Keratinocyte (primary cell): ENCODE results near the gene PPM1A. TPM values are rescaled to one million over a fixed set of nuclear protein-coding genes. Genes with fewer than 3 reads are reported as not detected.

Experiments used
- DNase-seq: peaks from one replicate; pipeline ENCODE4 v3.0.0-alpha.2; 2011; ENCODE audit warnings: low read depth, missing footprints, low spot score
- FAIRE-seq: peaks from 2 replicates; lab custom pipeline; 2011; peaks lifted over from hg19 to GRCh38; lab: Jason Lieb, UNC
- H2AFZ ChIP-seq: 2 replicates; pipeline ENCODE4 v1.6.0; 2012; ENCODE audit warnings: low read length, control low read depth, inconsistent platforms; ENCODE audit not compliant: control insufficient read depth
- H3K27ac ChIP-seq: 2 replicates; pipeline ENCODE4 v1.5.1; 2011; ENCODE audit warnings: low read length; ENCODE audit not compliant: control insufficient read depth, insufficient read depth
- H3K27me3 ChIP-seq: 3 replicates; pipeline ENCODE4 v1.6.0; 2011; ENCODE audit warnings: low read length; ENCODE audit not compliant: control insufficient read depth, insufficient read depth; ENCODE audit errors: extremely low read depth
- H3K36me3 ChIP-seq, 2 experiments: 2 replicates in 1 of 2; 3 replicates in 1 of 2; pipeline ENCODE4 v1.5.1; 2011; ENCODE audit warnings: low read length in 2 of 2, mild to moderate bottlenecking in 1 of 2; ENCODE audit not compliant: control insufficient read depth in 2 of 2, insufficient read depth in 2 of 2; ENCODE audit errors: extremely low read depth in 1 of 2
- H3K4me1 ChIP-seq: 3 replicates; pipeline ENCODE4 v1.5.1; 2011; ENCODE audit warnings: low read length; ENCODE audit not compliant: control insufficient read depth, insufficient read depth; ENCODE audit errors: extremely low read depth
- H3K4me2 ChIP-seq: 3 replicates; pipeline ENCODE4 v1.6.0; 2011; ENCODE audit warnings: low read depth, low read length; ENCODE audit not compliant: control insufficient read depth, insufficient read depth; ENCODE audit errors: extremely low read depth
- H3K4me3 ChIP-seq, 3 experiments: fragments of 200-600 bp in 1 of 3; sonication (generic) in 1 of 3; 2 replicates in 2 of 3; 3 replicates in 1 of 3; pipeline ENCODE4 v1.5.1; 2011 to 2016; ENCODE audit warnings: low read length in 3 of 3, mild to moderate bottlenecking in 3 of 3, control low read depth in 2 of 3, inconsistent platforms in 1 of 3, low read depth in 1 of 3, mixed read lengths in 1 of 3, mixed run types in 1 of 3, moderate library complexity in 1 of 3; ENCODE audit not compliant: control insufficient read depth in 2 of 3, insufficient read depth in 2 of 3; ENCODE audit errors: extremely low read depth in 1 of 3
- H3K79me2 ChIP-seq: 2 replicates; pipeline ENCODE4 v1.6.0; 2012; ENCODE audit warnings: low read length; ENCODE audit not compliant: control insufficient read depth, insufficient read depth
- H3K9ac ChIP-seq: 3 replicates; pipeline ENCODE4 v1.6.0; 2011; ENCODE audit warnings: low read length; ENCODE audit not compliant: control insufficient read depth, insufficient read depth; ENCODE audit errors: extremely low read depth
- H3K9me1 ChIP-seq: 3 replicates; pipeline ENCODE4 v1.6.0; 2011; ENCODE audit warnings: low read length; ENCODE audit not compliant: control insufficient read depth, insufficient read depth; ENCODE audit errors: extremely low read depth
- H3K9me3 ChIP-seq: 2 replicates; pipeline ENCODE4 v1.5.1; 2012; ENCODE audit warnings: low read depth, low read length; ENCODE audit not compliant: control insufficient read depth
- H4K20me1 ChIP-seq: 3 replicates; pipeline ENCODE4 v1.6.0; 2011; ENCODE audit warnings: low read length; ENCODE audit not compliant: control insufficient read depth, insufficient read depth; ENCODE audit errors: extremely low read depth
- EZH2 ChIP-seq: IDR thresholded peaks from one replicate; pipeline ENCODE4 v1.6.1; 2012; ENCODE audit warnings: inconsistent platforms, mild to moderate bottlenecking, low read length, moderate library complexity
- dilution Hi-C: fragments of 300-500 bp; cut with MboI; formaldehyde crosslinking; loops from one replicate; pipeline ENCODE4 v1.7.0; 2020; ENCODE audit warnings: low sequenced_read_pairs; ENCODE audit not compliant: extremely low pct_ligation_motif_present
- polyA plus RNA-seq, 5 experiments: library from polyadenylated mRNA; depleted of rRNA in 3 of 5; stranded (reverse) in 3 of 5; stranded (forward) in 1 of 5; unstranded in 1 of 5; fragments of >200 nt; gene quantifications; 1 replicate in 1 of 5; 2 replicates in 3 of 5; 3 replicates in 1 of 5; pipeline versions ENCODE4 v1.2.1 to v1.2.3, GENCODE V29; 2011 to 2012; ENCODE audit warnings: missing spikeins in 2 of 5, low read depth in 1 of 5, low replicate concordance in 1 of 5
- TF ChIP-seq, protein P1 (sequence below), 3 experiments: IDR thresholded peaks in 1 of 3; conservative IDR thresholded peaks in 1 of 3; optimal IDR thresholded peaks in 1 of 3; 2 replicates in 2 of 3; 3 replicates in 1 of 3; pipeline versions ENCODE3 to v1.5.1; 2011; ENCODE audit warnings: low read length in 3 of 3, mild to moderate bottlenecking in 3 of 3, moderate library complexity in 2 of 3, control low read depth in 1 of 3, inconsistent platforms in 1 of 3; ENCODE audit not compliant: insufficient read depth in 2 of 3; ENCODE audit errors: extremely low read depth in 1 of 3

The PPM1A gene
- polyA plus RNA-seq, 1 donor (not counting 4 experiments of a cell fraction or from before 2014, with no cell fraction given): 44.5 TPM

- TF ChIP-seq EZH2: no peak
- TF ChIP-seq, protein P1, sequence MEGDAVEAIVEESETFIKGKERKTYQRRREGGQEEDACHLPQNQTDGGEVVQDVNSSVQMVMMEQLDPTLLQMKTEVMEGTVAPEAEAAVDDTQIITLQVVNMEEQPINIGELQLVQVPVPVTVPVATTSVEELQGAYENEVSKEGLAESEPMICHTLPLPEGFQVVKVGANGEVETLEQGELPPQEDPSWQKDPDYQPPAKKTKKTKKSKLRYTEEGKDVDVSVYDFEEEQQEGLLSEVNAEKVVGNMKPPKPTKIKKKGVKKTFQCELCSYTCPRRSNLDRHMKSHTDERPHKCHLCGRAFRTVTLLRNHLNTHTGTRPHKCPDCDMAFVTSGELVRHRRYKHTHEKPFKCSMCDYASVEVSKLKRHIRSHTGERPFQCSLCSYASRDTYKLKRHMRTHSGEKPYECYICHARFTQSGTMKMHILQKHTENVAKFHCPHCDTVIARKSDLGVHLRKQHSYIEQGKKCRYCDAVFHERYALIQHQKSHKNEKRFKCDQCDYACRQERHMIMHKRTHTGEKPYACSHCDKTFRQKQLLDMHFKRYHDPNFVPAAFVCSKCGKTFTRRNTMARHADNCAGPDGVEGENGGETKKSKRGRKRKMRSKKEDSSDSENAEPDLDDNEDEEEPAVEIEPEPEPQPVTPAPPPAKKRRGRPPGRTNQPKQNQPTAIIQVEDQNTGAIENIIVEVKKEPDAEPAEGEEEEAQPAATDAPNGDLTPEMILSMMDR (optimal IDR thresholded peaks at IDR 0.05 in 1 of 3, IDR thresholded peaks at IDR 0.05 in 1 of 3, conservative IDR thresholded peaks at IDR 0.05 in 1 of 3; ENCODE audit: extremely low read depth in 1 of 3, insufficient read depth in 2 of 3, low read length in 3 of 3): no peak
- H3K79me2 ChIP-seq: peaks cover 40% of the 10 kb centered on the region
- no peak overlapping the region for H3K27ac ChIP-seq
- no peaks in the 10 kb centered on the region for H3K4me1 ChIP-seq
- H3K9me3 ChIP-seq: no peaks in the 10 kb centered on the region
- H3K9ac ChIP-seq: no peak overlapping the region
- no peak overlapping the region for H3K4me2 ChIP-seq
- dilution Hi-C loops: no loop called here
- DNase-seq (no peak), FAIRE-seq (no peak)
- H3K36me3 ChIP-seq: peaks cover 0 to 4% of the 10 kb centered on the region in 2 experiments
- H3K4me3 ChIP-seq: no peak overlapping the region
- H2AFZ ChIP-seq: no peak overlapping the region
- H3K27me3 ChIP-seq: no peaks in the 10 kb centered on the region
- H4K20me1 ChIP-seq: peaks cover 2% of the 10 kb centered on the region
- H3K9me1 ChIP-seq: no peaks in the 10 kb centered on the region
These were observed 29.3 kb downstream of the PPM1A start for GRCh38 chr14:60278350-60278749.

- Histone ChIP-seq H2AFZ (no peak overlapping the region), H3K9me1 (no peaks in the 10 kb centered on the region), H3K4me1 (no peaks in the 10 kb centered on the region), H3K79me2 (no peaks in the 10 kb centered on the region), H3K9ac (no peak overlapping the region), H3K4me2 (no peak overlapping the region), H3K27me3 (no peaks in the 10 kb centered on the region), H3K27ac (no peak overlapping the region), H3K4me3 (no peak overlapping the region), H4K20me1 (no peaks in the 10 kb centered on the region), H3K9me3 (no peaks in the 10 kb centered on the region), H3K36me3 (peaks cover 5 to 13% of the 10 kb centered on the region in 2 experiments)
- dilution Hi-C loops: no loop called here
- no peak for TF ChIP-seq EZH2
- TF ChIP-seq, protein P1 (optimal IDR thresholded peaks at IDR 0.05 in 1 of 3, IDR thresholded peaks at IDR 0.05 in 1 of 3, conservative IDR thresholded peaks at IDR 0.05 in 1 of 3; ENCODE audit: extremely low read depth in 1 of 3, insufficient read depth in 2 of 3, low read length in 3 of 3): no peak
- FAIRE-seq: no peak
- no peak for DNase-seq
These were observed 38.4 kb downstream of the PPM1A start for GRCh38 chr14:60287452-60287851.
